Kidney tubule cell (primary cell): Measurements from ENCODE around the gene NCKAP5.

ENCODE experiments used
- DNase-seq: peaks from one replicate; pipeline ENCODE4 v3.0.0-alpha.2; 2018; ENCODE audit warnings: low spot score

NCKAP5 gene

GRCh38 chr2:132998221-132998620, 570.0 kb downstream of the NCKAP5 start:
- DNase-seq: no peak

DNA sequence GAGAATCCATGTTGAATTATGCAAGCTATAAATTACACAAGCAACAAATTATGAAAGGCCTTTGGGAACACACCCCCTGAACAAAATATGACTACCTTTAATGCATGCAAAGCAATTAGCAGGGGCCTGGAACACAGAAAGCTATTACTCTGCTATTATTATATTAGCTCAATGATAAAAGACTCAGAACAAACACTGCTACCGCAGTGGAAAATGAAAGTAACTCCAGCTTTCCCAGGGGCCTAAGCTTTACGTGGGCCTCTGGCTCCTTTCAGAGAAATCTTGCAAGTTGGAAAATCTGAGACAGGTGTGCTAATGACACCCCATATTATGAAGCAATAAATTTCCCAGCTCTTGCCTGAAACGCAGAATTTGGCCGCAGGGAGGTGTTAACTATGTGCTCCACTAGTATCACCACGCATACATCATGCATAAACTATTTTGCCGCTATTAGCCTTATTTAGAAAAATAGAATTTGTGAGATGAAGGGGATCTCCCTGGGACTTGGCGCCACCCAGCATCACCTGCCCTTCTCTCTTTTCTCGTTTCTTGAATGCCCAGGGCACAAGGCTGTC, 576.7 kb downstream of the NCKAP5 start:
- DNase-seq: no peak

- peak; percentile 52 for DNase-seq
Observed at GRCh38 chr2:132984731-132985130, 583.5 kb downstream of the NCKAP5 start.

DNA sequence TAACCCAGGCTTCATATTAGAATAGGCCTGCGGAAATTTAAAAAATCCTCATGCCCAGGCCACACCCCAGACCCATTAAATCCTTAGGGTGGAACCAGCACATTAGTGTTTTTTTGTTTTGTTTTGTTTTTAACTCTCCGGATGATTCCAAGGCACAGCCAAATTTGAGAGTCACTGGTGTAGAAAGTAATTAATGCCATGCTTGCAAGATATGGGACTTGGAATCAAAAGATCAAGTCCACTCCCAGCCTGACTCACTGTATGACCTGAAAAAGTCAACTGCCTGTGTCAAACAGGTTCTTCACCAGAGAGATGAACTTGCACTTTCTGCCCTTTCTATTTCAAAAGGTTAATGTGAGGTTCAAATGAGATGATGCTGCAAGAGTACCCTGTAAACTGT, 588.0 kb downstream of the NCKAP5 start:
- DNase-seq: no peak

- no peak for DNase-seq
Observed at GRCh38 chr2:132979339-132980093, 588.7 kb downstream of the NCKAP5 start.

GRCh38 chr2:132978840-132979239, 589.4 kb downstream of the NCKAP5 start:
- no peak for DNase-seq

- DNase-seq: peak; percentile 25
Observed at GRCh38 chr2:132977812-132978529, 590.3 kb downstream of the NCKAP5 start.

DNA sequence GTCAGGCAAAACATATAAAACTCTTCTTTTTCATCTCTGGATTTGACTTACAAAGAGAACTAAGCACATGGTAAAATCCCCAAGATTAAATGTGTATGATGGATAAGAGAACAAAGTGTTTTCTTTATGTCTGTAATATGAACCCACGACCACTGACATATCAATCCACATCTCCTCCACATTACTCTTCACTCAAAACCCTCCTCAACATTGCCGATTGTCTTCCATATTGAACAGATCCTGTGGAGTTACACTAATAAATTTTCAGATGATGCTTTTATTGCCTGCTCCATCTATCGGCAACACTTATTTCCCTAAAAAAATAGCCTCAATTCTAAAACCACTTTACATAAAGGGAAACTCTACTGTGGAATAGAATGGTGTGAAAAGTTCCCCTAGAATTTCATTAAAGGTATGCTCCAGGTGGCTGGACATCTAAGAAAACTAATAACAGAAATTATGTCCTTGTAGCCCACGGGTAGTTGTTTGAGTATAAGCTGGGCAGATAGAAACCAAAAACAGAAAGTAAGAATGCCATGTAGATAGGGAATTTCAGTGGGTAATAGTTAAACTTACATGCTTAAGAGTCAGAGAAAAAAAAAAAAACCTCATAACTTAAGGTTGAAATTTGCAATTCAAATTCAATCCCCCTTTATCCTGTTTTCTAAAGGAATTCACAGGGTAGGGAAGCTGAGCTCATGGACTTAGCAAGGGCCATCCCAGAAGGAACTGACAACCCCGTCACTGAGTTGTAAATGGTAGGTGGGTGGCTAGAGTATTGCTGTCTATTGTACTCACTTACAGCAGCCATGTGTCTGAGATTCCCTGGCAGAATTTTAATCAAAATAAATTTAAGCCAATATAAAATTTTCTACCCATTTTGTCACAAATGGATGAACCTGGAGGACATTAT, 592.8 kb downstream of the NCKAP5 start:
- DNase-seq: no peak

- DNase-seq: no peak
Observed at GRCh38 chr2:132974467-132975095, 593.7 kb downstream of the NCKAP5 start.

DNA sequence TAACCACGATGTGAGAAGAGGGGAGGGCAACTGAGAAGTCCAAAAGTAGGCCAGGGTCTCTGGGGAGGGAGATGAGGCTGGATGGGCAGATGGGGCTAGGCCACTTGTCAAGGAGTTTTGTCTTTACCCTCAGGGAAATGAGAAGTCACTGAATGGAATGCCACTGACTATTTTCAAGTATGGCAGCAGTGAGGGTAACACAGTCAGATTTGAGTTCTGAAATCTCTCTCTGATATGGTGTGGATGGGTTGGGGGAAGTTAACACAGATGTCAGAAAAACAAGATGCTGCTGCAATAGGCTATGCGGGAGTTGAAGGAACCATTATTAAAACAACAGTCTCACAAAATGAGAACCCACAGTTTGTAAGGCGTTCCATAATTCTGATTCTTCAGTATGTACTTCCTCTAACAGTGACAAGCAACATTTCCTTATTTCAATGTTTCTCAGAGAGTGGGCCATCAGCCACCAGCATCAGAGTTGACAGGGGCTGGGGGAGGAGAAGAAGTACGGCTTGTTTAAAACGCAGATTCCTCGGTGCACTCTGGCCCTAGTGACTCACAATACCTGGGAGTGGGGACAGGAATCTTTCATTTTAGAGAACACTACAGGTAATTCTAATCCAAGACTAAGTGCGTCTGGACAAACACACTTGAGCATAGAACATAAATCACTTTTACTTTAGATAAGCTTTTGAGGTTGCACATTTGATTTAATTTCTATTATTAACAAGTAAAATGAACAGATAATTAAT, 596.8 kb downstream of the NCKAP5 start:
- DNase-seq: no peak

DNA sequence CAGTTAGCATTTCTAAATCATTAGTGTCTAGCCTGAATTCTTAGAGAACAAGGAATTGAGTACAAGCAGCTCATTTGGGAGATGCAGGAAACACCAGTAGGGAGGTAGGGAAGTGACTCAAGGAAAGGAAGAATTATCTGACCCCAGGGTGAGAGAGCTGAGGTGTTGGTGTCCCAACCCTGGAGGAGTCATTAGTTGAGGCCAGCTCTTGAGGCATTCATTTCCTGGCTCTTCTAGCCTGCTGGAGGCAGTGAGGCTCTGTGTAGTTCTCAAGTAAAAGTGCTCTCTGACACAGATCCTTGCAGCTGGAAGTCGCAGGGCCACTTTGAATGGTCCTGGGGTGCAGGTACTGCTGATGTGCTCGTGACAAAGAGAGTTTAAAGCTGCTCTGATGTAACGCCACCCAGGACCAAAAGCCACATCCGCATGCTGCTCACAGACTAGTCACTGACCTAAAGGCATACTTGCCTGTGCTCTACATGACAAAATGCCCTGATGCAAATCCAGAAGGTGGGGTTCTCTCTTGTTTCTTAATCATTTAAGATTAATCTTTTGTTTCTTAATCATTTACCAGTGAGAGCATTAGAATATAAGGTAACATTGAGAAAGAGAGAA, 598.8 kb downstream of the NCKAP5 start:
- peak; percentile 51 for DNase-seq

GRCh38 chr2:132965460-132965859, 602.8 kb downstream of the NCKAP5 start:
- DNase-seq: no peak

GRCh38 chr2:132963161-132963560, 605.1 kb downstream of the NCKAP5 start:
- no peak for DNase-seq

DNA sequence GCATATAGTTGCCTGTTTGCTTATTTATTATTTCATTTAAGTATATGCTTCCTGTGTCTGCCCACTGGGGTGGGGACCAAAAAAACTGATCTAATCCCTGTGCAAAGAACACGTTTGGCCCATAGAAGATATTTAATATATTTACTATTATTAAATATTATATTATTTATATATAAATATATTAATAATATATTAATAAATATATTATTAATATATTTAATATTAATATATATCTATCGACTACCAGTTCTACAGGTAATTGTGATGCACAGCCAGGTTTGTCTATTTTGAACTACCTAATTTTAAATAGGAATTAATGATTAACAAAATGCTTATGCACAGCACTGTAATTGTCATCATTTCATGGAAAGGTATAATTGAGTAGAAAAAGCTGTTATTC, 609.4 kb downstream of the NCKAP5 start:
- no peak for DNase-seq

- no peak for DNase-seq
Observed at GRCh38 chr2:132955871-132956615, 612.2 kb downstream of the NCKAP5 start.

GRCh38 chr2:132953771-132954170, 614.5 kb downstream of the NCKAP5 start:
- no peak for DNase-seq

DNA sequence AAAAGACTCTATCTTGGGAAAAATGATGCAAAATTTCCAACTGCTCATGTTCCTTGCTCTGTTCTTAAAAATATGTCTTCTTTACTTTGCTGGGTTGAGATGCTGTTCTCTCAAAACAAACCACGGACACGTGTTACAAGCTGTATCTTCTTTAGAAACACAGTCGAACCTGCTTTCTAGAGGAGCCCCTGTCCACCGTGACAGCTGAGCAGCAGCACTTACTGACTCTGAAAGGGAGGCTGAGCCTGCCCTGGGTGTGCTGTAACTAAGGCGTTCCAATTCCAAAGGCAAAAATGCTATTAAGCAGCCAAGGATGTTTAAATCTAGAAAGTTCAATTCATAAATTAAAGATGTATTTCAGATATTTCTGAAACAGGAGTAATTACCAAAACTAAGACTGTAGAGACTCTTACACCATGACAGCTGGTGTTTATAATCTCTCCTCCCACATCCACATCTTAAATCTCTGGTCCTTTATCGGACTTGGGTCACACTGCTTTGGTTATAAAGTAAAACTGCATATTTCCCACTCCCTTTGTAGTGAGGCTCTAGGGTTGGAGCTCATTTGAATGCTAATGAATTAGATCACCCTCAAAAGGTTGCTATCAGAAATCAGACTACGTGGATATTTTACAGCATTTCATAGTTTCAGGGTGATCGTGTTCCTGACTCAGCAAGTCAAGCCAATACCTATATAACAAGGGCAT, 617.1 kb downstream of the NCKAP5 start:
- DNase-seq: no peak

DNA sequence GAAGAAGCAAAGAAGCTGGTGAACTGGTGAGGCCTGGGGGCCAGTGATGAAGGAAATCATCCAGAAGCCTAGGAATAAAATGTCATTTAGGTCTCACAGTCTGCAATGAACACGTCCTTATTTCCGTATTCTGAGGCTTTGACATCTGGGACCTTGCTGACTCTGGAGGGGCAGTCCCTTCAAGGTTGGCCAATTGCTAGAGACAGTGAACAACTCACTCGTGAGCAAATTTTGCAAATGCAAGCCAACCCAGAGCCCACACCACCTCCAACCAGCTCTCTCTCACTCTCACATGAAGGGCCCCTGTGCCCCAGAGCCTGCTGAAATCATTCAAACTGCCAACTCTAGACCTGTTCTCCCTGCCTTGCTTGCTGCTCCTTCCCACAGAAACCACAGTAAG, 619.2 kb downstream of the NCKAP5 start:
- DNase-seq: no peak

- DNase-seq: no peak
Observed at GRCh38 chr2:132948211-132948610, 620.1 kb downstream of the NCKAP5 start.
